Stimulated activated effector memory CD8-positive, alpha-beta T cell treated with anti-CD3 and anti-CD28 coated beads, Interleukin-12 subunit alpha, Interleukin-12 subunit beta, amount 100 ng/mL, for 72 hours (primary cell): ENCODE results near the gene TENM3.

Experiments used
- ATAC-seq: fragments of 150-1000 bp; cut with Tn5 transposase; 2 replicates; pipeline ENCODE4 v1.10.0; 2021
- DNase-seq, 2 donors: peaks; one replicate each; pipeline ENCODE4 v3.0.0; 2021 to 2022; ENCODE audit warnings: low spot score in 2 of 2
- H3K27ac Mint-ChIP-seq: one replicate; pipeline ENCODE4 v1.8.0; 2022; ENCODE audit warnings: mild to moderate bottlenecking, mixed read lengths
- H3K36me3 Mint-ChIP-seq: one replicate; pipeline ENCODE4 v1.8.0; 2022; ENCODE audit warnings: mild to moderate bottlenecking, mixed read lengths
- H3K4me1 Mint-ChIP-seq: one replicate; pipeline ENCODE4 v1.8.0; 2022; ENCODE audit warnings: mixed read lengths
- H3K4me3 Mint-ChIP-seq: one replicate; pipeline ENCODE4 v1.8.0; 2022; ENCODE audit warnings: mild to moderate bottlenecking, mixed read lengths
- H3K9me3 Mint-ChIP-seq: one replicate; pipeline ENCODE4 v1.8.0; 2022; ENCODE audit warnings: mixed read lengths

The TENM3 gene

GRCh38 chr4:182589100-182589499, 345.9 kb downstream of the TENM3 start:
- ATAC-seq (no peak), DNase-seq (no peak)
- Mint-ChIP-seq H3K27ac (no peak overlapping the region), H3K4me1 (no peaks in the 10 kb centered on the region), H3K9me3 (no peaks in the 10 kb centered on the region), H3K4me3 (no peak overlapping the region), H3K36me3 (no peaks in the 10 kb centered on the region)

- ATAC-seq, result no peak
- Mint-ChIP-seq H3K36me3 (no peaks in the 10 kb centered on the region), H3K27ac (no peak overlapping the region), H3K4me3 (no peak overlapping the region), H3K4me1 (no peaks in the 10 kb centered on the region), H3K9me3 (no peaks in the 10 kb centered on the region)
- no peak for DNase-seq
These were observed 350.2 kb downstream of the TENM3 start for GRCh38 chr4:182593402-182593801.

- H3K9me3 Mint-ChIP-seq, result no peaks in the 10 kb centered on the region
- H3K4me1 Mint-ChIP-seq, result no peaks in the 10 kb centered on the region
- no peak for ATAC-seq
- H3K27ac Mint-ChIP-seq, result no peak overlapping the region
- H3K4me3 Mint-ChIP-seq, result no peak overlapping the region
- no peaks in the 10 kb centered on the region for H3K36me3 Mint-ChIP-seq
- no peak for DNase-seq
These were observed 350.7 kb downstream of the TENM3 start for GRCh38 chr4:182593864-182594263.

GRCh38 chr4:182600093-182600492, 356.9 kb downstream of the TENM3 start:
- no peaks in the 10 kb centered on the region for H3K4me1 Mint-ChIP-seq
- ATAC-seq (no peak), DNase-seq (no peak)
- H3K4me3 Mint-ChIP-seq, result no peak overlapping the region
- no peaks in the 10 kb centered on the region for H3K36me3 Mint-ChIP-seq
- H3K27ac Mint-ChIP-seq, result no peak overlapping the region
- H3K9me3 Mint-ChIP-seq, result no peaks in the 10 kb centered on the region

DNA sequence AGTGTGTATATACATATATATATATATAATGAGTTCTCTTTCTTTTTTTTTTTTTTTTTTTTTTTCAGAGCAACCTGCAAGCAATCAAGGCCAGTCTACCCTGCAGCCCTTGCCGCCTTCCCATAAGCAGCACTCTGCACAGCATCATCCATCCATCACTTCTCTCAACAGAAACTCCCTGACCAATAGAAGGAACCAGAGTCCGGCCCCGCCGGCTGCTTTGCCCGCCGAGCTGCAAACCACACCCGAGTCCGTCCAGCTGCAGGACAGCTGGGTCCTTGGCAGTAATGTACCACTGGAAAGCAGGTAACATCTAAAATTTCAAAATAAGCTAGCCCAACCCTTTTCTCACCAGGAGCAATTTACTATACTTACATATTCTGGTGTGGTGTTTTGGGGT, 357.7 kb downstream of the TENM3 start:
- no peaks in the 10 kb centered on the region for H3K36me3 Mint-ChIP-seq
- no peaks in the 10 kb centered on the region for H3K9me3 Mint-ChIP-seq
- no peak overlapping the region for H3K27ac Mint-ChIP-seq
- ATAC-seq, result no peak
- H3K4me3 Mint-ChIP-seq, result no peak overlapping the region
- H3K4me1 Mint-ChIP-seq, result no peaks in the 10 kb centered on the region
- DNase-seq, result no peak

DNA sequence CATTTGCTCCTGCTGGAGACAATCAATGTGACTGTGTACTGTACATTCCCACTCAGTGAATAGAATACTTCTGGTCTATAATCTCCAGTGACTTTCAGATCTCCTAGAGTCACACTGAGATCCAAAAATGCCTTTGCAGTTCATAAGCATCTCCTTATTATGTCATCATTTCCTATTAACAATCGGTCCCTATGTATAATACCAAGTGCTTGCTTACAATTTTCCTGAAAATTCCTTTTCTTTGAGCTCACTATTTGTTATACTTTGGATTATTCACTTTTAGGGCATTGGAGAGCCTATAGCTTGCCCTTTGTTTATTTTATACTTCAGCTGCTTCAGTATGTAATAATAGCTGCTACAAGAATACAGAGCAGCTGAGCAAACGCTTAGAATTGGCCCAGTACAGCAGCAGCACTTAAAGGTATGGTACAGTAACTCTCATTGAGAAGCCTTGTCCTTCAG, 361.0 kb downstream of the TENM3 start:
- Mint-ChIP-seq H3K27ac (no peak overlapping the region), H3K4me1 (no peaks in the 10 kb centered on the region), H3K4me3 (no peak overlapping the region), H3K9me3 (no peaks in the 10 kb centered on the region), H3K36me3 (no peaks in the 10 kb centered on the region)
- DNase-seq (no peak), ATAC-seq (no peak)

DNA sequence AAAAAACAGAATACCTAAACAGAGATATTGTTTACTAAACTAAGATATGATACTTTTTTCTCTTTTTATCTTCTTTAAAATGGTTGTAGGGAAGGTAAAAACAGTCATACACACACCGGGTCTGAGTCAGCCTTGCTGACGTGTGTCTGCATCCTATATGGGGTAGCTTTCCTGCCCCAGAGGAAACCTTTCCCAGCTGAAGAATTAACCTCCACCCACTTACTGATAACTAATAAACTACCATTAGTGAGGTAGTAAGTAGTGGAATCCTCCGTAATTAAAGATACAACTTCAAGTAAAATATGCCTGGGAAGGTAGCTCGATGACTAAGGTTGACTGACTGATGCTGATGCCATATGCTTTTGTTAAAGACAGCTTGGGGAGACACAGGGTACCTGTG, 361.8 kb downstream of the TENM3 start:
- ATAC-seq (no peak), DNase-seq (no peak)
- H3K4me3 Mint-ChIP-seq, result no peak overlapping the region
- no peaks in the 10 kb centered on the region for H3K9me3 Mint-ChIP-seq
- H3K4me1 Mint-ChIP-seq, result no peaks in the 10 kb centered on the region
- H3K27ac Mint-ChIP-seq, result no peak overlapping the region
- no peaks in the 10 kb centered on the region for H3K36me3 Mint-ChIP-seq

GRCh38 chr4:182608525-182608924, 365.3 kb downstream of the TENM3 start:
- no peak overlapping the region for H3K27ac Mint-ChIP-seq
- no peaks in the 10 kb centered on the region for H3K9me3 Mint-ChIP-seq
- ATAC-seq, result peak; percentile 26
- no peaks in the 10 kb centered on the region for H3K4me1 Mint-ChIP-seq
- DNase-seq, result no peak
- H3K36me3 Mint-ChIP-seq, result no peaks in the 10 kb centered on the region
- no peak overlapping the region for H3K4me3 Mint-ChIP-seq

GRCh38 chr4:182616476-182616875, 373.3 kb downstream of the TENM3 start:
- DNase-seq, result no peak
- Mint-ChIP-seq H3K4me1 (no peaks in the 10 kb centered on the region), H3K36me3 (no peaks in the 10 kb centered on the region), H3K27ac (no peak overlapping the region), H3K9me3 (no peaks in the 10 kb centered on the region), H3K4me3 (no peak overlapping the region)
- ATAC-seq, result no peak

DNA sequence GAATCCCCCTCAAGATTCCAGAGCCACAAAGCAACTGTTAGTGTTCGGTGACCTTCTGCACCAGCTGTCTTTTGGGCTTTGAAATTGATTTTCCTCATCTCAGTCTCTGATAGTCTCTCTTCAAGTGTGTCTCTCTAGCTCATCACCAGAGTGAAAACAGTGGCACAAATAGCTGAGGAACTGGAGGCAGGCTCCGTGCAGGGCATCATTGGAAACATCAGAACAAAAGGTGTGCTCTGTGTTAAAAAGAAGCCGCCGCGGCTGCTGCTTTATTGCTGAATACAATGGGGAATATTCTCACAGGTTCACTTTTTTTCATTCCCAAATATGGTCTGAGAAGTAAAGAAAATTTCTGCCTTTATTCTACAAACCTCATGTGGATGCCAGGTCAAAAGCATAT, 376.5 kb downstream of the TENM3 start:
- no peaks in the 10 kb centered on the region for H3K4me1 Mint-ChIP-seq
- no peak overlapping the region for H3K4me3 Mint-ChIP-seq
- no peaks in the 10 kb centered on the region for H3K9me3 Mint-ChIP-seq
- H3K27ac Mint-ChIP-seq, result no peak overlapping the region
- no peaks in the 10 kb centered on the region for H3K36me3 Mint-ChIP-seq
- ATAC-seq (no peak), DNase-seq (no peak)

- DNase-seq, result no peak
- no peaks in the 10 kb centered on the region for H3K9me3 Mint-ChIP-seq
These were observed 377.1 kb downstream of the TENM3 start for GRCh38 chr4:182620111-182620980.

DNA sequence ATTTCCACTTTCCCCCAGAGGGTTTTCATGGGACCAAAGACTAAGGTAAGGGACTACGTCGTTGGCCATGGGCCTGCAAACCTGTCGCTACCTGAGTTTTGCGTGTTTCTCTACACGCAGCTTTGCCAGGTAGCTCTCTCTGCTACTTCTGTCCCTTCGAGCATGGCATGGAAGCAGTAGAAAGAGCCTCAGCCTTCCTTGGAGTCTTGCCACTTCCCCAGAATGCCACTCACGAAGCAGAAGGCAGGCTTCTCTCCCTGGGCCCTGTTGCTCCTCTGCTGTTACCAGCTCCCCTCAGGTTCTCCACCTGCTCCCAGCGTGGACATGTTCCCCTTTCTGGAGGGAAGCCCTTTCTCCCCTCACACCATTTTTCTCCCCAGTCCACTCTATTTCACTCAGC, 381.1 kb downstream of the TENM3 start:
- Mint-ChIP-seq H3K36me3 (no peaks in the 10 kb centered on the region), H3K9me3 (no peaks in the 10 kb centered on the region), H3K4me3 (no peak overlapping the region), H3K27ac (no peak overlapping the region), H3K4me1 (no peaks in the 10 kb centered on the region)
- no peak for ATAC-seq
- no peak for DNase-seq

More at GRCh38 chr4:182620111-182620980, 377.1 kb downstream of the TENM3 start:
- no peaks in the 10 kb centered on the region for H3K4me1 Mint-ChIP-seq
- no peak overlapping the region for H3K27ac Mint-ChIP-seq
- H3K36me3 Mint-ChIP-seq, result no peaks in the 10 kb centered on the region
- no peak for ATAC-seq
- H3K4me3 Mint-ChIP-seq, result no peak overlapping the region

- Mint-ChIP-seq H3K27ac (no peak overlapping the region), H3K9me3 (no peaks in the 10 kb centered on the region), H3K4me3 (no peak overlapping the region), H3K4me1 (no peaks in the 10 kb centered on the region), H3K36me3 (no peaks in the 10 kb centered on the region)
- ATAC-seq (no peak), DNase-seq (no peak)
These were observed 382.0 kb downstream of the TENM3 start for GRCh38 chr4:182625193-182625592.

GRCh38 chr4:182627996-182628395, 384.8 kb downstream of the TENM3 start:
- Mint-ChIP-seq H3K36me3 (no peaks in the 10 kb centered on the region), H3K4me3 (no peak overlapping the region), H3K27ac (no peak overlapping the region), H3K9me3 (no peaks in the 10 kb centered on the region), H3K4me1 (no peaks in the 10 kb centered on the region)
- DNase-seq, result no peak
- no peak for ATAC-seq

DNA sequence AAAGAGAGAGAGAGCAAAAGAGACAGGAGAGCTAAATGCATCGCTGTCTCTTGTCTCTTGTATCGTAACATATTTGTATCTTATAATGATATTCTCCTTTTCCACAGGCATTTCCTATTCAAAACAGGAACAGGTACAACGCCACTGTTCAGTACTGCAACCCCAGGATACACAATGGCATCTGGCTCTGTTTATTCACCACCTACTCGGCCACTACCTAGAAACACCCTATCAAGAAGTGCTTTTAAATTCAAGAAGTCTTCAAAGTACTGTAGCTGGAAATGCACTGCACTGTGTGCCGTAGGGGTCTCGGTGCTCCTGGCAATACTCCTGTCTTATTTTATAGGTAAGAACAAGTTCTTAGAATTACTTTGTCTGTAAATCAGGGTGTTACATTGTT, 385.3 kb downstream of the TENM3 start:
- H3K36me3 Mint-ChIP-seq, result no peaks in the 10 kb centered on the region
- no peak overlapping the region for H3K27ac Mint-ChIP-seq
- DNase-seq (no peak), ATAC-seq (no peak)
- no peak overlapping the region for H3K4me3 Mint-ChIP-seq
- no peaks in the 10 kb centered on the region for H3K9me3 Mint-ChIP-seq
- H3K4me1 Mint-ChIP-seq, result no peaks in the 10 kb centered on the region

DNA sequence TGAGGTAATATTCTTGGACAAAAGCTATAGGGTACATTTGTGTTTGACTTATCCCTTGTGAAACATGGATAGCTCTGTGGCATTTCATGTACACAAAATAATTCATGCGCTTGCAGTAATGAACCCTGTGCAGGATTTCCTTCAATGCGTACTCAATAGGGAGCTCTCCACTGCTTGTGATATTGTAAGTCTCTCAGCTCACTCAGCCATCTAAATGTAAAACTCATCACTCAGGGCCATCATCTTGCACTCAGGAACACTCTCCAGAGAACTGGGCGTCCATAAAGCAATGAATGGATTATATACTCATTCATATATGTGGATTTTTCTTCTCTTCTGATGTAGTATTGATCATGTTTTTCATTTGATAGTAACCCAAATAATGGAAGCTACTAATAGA, 385.9 kb downstream of the TENM3 start:
- no peak overlapping the region for H3K4me3 Mint-ChIP-seq
- ATAC-seq, result no peak
- H3K27ac Mint-ChIP-seq, result no peak overlapping the region
- no peaks in the 10 kb centered on the region for H3K4me1 Mint-ChIP-seq
- H3K36me3 Mint-ChIP-seq, result no peaks in the 10 kb centered on the region
- DNase-seq, result no peak
- no peaks in the 10 kb centered on the region for H3K9me3 Mint-ChIP-seq
